H1 (cell line): ENCODE results near the gene EPB41L2. TPM values are rescaled to one million over a fixed set of nuclear protein-coding genes. Genes with fewer than 3 reads are reported as not detected.

Source experiments
- KDM1A ChIP-seq: fragments of 200-600, 300-600 bp; sonication (generic); IDR thresholded peaks from 2 replicates; pipeline ENCODE4 v1.7.1; 2016; ENCODE audit warnings: mild to moderate bottlenecking, low read length, borderline replicate concordance
- NRF1 ChIP-seq: IDR thresholded peaks from 2 replicates; pipeline ENCODE4 v1.6.1; 2011; ENCODE audit warnings: mild to moderate bottlenecking, low read depth, low read length, improper control_type of control experiment
- polyA plus RNA-seq, 7 experiments: library from polyadenylated mRNA; depleted of rRNA in 3 of 7; stranded (reverse) in 5 of 7; unstranded in 2 of 7; fragments of >200 nt in 5 of 7; fragments of 200-250 nt in 2 of 7; gene quantifications; 1 replicate in 5 of 7; 2 replicates in 1 of 7; 4 replicates in 1 of 7; pipeline versions ENCODE4 v1.2.1 to v1.2.3, GENCODE V29; 2011 to 2013; ENCODE audit warnings: missing spikeins in 2 of 7, mixed read lengths in 2 of 7
- total RNA-seq: library from RNA; stranded (reverse); fragmentation: NEBNext Ultra II Directional; extraction: Animal tissue kit (Norgen Biotek cat#: 25700); gene quantifications from 2 replicates; pipeline ENCODE4 v1.2.1, GENCODE V29; 2021
- TF ChIP-seq, protein P1 (sequence below): fragments of 300-600 bp; sonication (generic); IDR thresholded peaks from 2 replicates; pipeline ENCODE4 v1.7.1; 2012; ENCODE audit warnings: low read length, moderate library complexity, mild to moderate bottlenecking, inconsistent platforms; ENCODE audit not compliant: insufficient replicate concordance

Gene EPB41L2
- total and polyA plus RNA-seq, 2 of the 8 experiments (the other 6 are each of a cell fraction or from before 2014, with no cell fraction given), result 22.5 to 123 TPM

DNA sequence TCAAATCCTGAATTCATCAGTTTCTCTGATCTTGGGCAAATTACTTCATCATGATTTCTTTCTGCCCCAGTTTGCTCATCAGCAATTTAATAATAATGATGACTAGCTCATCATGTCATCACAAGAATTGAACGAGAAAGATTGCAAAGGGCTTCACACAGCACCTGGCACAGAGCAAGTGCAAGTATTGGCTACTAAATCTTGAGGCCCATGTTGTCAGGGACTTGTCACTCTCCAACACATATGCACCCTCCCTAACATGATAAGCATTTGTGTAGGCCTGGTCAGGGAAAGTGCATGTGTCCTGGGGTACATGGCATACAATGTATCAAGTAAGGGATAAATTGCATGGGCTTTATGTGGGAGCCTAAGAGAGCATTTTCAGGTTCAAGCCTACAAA is 229.5 kb downstream of the EPB41L2 start (continued):
- TF ChIP-seq, protein P1, sequence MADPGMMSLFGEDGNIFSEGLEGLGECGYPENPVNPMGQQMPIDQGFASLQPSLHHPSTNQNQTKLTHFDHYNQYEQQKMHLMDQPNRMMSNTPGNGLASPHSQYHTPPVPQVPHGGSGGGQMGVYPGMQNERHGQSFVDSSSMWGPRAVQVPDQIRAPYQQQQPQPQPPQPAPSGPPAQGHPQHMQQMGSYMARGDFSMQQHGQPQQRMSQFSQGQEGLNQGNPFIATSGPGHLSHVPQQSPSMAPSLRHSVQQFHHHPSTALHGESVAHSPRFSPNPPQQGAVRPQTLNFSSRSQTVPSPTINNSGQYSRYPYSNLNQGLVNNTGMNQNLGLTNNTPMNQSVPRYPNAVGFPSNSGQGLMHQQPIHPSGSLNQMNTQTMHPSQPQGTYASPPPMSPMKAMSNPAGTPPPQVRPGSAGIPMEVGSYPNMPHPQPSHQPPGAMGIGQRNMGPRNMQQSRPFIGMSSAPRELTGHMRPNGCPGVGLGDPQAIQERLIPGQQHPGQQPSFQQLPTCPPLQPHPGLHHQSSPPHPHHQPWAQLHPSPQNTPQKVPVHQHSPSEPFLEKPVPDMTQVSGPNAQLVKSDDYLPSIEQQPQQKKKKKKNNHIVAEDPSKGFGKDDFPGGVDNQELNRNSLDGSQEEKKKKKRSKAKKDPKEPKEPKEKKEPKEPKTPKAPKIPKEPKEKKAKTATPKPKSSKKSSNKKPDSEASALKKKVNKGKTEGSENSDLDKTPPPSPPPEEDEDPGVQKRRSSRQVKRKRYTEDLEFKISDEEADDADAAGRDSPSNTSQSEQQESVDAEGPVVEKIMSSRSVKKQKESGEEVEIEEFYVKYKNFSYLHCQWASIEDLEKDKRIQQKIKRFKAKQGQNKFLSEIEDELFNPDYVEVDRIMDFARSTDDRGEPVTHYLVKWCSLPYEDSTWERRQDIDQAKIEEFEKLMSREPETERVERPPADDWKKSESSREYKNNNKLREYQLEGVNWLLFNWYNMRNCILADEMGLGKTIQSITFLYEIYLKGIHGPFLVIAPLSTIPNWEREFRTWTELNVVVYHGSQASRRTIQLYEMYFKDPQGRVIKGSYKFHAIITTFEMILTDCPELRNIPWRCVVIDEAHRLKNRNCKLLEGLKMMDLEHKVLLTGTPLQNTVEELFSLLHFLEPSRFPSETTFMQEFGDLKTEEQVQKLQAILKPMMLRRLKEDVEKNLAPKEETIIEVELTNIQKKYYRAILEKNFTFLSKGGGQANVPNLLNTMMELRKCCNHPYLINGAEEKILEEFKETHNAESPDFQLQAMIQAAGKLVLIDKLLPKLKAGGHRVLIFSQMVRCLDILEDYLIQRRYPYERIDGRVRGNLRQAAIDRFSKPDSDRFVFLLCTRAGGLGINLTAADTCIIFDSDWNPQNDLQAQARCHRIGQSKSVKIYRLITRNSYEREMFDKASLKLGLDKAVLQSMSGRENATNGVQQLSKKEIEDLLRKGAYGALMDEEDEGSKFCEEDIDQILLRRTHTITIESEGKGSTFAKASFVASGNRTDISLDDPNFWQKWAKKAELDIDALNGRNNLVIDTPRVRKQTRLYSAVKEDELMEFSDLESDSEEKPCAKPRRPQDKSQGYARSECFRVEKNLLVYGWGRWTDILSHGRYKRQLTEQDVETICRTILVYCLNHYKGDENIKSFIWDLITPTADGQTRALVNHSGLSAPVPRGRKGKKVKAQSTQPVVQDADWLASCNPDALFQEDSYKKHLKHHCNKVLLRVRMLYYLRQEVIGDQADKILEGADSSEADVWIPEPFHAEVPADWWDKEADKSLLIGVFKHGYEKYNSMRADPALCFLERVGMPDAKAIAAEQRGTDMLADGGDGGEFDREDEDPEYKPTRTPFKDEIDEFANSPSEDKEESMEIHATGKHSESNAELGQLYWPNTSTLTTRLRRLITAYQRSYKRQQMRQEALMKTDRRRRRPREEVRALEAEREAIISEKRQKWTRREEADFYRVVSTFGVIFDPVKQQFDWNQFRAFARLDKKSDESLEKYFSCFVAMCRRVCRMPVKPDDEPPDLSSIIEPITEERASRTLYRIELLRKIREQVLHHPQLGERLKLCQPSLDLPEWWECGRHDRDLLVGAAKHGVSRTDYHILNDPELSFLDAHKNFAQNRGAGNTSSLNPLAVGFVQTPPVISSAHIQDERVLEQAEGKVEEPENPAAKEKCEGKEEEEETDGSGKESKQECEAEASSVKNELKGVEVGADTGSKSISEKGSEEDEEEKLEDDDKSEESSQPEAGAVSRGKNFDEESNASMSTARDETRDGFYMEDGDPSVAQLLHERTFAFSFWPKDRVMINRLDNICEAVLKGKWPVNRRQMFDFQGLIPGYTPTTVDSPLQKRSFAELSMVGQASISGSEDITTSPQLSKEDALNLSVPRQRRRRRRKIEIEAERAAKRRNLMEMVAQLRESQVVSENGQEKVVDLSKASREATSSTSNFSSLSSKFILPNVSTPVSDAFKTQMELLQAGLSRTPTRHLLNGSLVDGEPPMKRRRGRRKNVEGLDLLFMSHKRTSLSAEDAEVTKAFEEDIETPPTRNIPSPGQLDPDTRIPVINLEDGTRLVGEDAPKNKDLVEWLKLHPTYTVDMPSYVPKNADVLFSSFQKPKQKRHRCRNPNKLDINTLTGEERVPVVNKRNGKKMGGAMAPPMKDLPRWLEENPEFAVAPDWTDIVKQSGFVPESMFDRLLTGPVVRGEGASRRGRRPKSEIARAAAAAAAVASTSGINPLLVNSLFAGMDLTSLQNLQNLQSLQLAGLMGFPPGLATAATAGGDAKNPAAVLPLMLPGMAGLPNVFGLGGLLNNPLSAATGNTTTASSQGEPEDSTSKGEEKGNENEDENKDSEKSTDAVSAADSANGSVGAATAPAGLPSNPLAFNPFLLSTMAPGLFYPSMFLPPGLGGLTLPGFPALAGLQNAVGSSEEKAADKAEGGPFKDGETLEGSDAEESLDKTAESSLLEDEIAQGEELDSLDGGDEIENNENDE, result no peak
- TF ChIP-seq KDM1A, result no peak
- no peak for TF ChIP-seq NRF1
